Naive thymus-derived CD8-positive, alpha-beta T cell (primary cell): ENCODE measurements around the gene PMS1. TPM values are rescaled to one million over a fixed set of nuclear protein-coding genes. Genes with fewer than 3 reads are reported as not detected.
"Not testable (repeated sequence)": the region's sequence is repeated elsewhere in the genome, so short reads cannot be mapped to it uniquely, and the experiment has no call there.

Source experiments
- ATAC-seq, 2 donors: fragments of 150-1000 bp; cut with Tn5 transposase in 1 of 2; sonication (Bioruptor Pico), chemical (Tn5 transposase) in 1 of 2; 1 replicate in 1 of 2; 2 replicates in 1 of 2; pipeline ENCODE4 v1.10.0; 2021; ENCODE audit warnings: mild to moderate bottlenecking in 2 of 2, moderate library complexity in 2 of 2
- POLR2A ChIA-PET: fragments of 350-600 bp; sonication (Branson Sonifier 250); formaldehyde crosslinking; loops from one replicate; lab custom pipeline; 2021; ENCODE audit warnings: antibody characterized with exemption; lab: Charles Lee
- DNase-seq, 10 donors: peaks; one replicate each; pipeline versions ENCODE4 v3.0.0 to v3.0.0-alpha.2; 2020 to 2022
- H3K27ac Mint-ChIP-seq, 10 donors: one replicate each; pipeline ENCODE4 v1.8.0; 2020 to 2022; ENCODE audit warnings: mild to moderate bottlenecking in 10 of 10, mixed read lengths in 10 of 10, moderate library complexity in 4 of 10, inconsistent platforms in 1 of 10
- H3K27me3 Mint-ChIP-seq, 5 donors: one replicate each; pipeline ENCODE4 v1.8.0; 2021 to 2022; ENCODE audit warnings: mixed read lengths in 5 of 5
- H3K36me3 Mint-ChIP-seq, 3 donors: one replicate each; pipeline ENCODE4 v1.8.0; 2020 to 2022; ENCODE audit warnings: mixed read lengths in 3 of 3, mild to moderate bottlenecking in 2 of 3, inconsistent platforms in 1 of 3
- H3K4me1 Mint-ChIP-seq, 4 donors: one replicate each; pipeline ENCODE4 v1.8.0; 2021 to 2022; ENCODE audit warnings: mixed read lengths in 4 of 4
- H3K4me3 Mint-ChIP-seq, 10 donors: one replicate each; pipeline ENCODE4 v1.8.0; 2020 to 2022; ENCODE audit warnings: mild to moderate bottlenecking in 10 of 10, mixed read lengths in 10 of 10, moderate library complexity in 6 of 10, inconsistent platforms in 1 of 10
- H3K9me3 Mint-ChIP-seq, 9 donors: one replicate each; pipeline ENCODE4 v1.8.0; 2020 to 2022; ENCODE audit warnings: mixed read lengths in 9 of 9, mild to moderate bottlenecking in 3 of 9, inconsistent platforms in 1 of 9, moderate library complexity in 1 of 9
- polyA plus RNA-seq, 3 donors: library from polyadenylated mRNA; unstranded; fragments of 300-500 nt; fragmentation: Illumina TruSeq; gene quantifications; one replicate each; pipeline ENCODE4 v1.2.3, GENCODE V29; 2021
- total RNA-seq, 8 experiments: library from RNA in 2 of 8; stranded (reverse) in 2 of 8; gene quantifications; one replicate each; pipeline ENCODE4 v1.2.3 and lab custom pipeline; 2021 to 2026

PMS1 gene
- total and polyA plus RNA-seq, 5 experiments from 2014 or later, result 14.9 to 30.3 (median 15.8) TPM

DNA sequence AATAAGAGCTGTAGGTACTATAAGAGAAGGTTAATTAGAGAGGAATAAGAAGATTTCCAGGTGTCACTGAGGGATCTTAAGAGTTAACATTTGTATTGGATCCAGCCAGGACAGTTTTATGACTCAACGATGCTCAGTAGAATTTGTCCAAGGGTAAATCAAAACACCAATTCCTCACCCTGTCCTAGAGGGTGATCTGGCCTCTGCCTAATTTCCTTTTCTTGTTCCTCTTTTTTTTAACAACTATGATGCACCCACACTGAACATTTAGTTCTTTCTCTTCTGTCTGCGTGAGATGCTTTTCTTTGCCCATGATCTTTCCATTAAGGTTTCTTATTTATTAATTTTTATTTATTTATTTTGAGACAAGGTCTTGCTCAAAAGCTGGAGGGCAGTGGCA is 92.0 kb downstream of the PMS1 start:
- peaks cover 0 to 10% (median 0%) of the 10 kb centered on the region in 9 donors for H3K9me3 Mint-ChIP-seq
- H3K27ac Mint-ChIP-seq, result peak overlapping the region in 2 of 10 donors; percentile 1 to 59
- H3K4me1 Mint-ChIP-seq, result peaks cover 6 to 17% (median 8%) of the 10 kb centered on the region in 4 donors
- H3K4me3 Mint-ChIP-seq, result no peak overlapping the region
- H3K36me3 Mint-ChIP-seq, result peaks cover 21 to 42% (median 41%) of the 10 kb centered on the region in 3 donors
- POLR2A ChIA-PET, result no interaction called here
- DNase-seq, result no peak
- no peak for ATAC-seq
- no peaks in the 10 kb centered on the region for H3K27me3 Mint-ChIP-seq

DNA sequence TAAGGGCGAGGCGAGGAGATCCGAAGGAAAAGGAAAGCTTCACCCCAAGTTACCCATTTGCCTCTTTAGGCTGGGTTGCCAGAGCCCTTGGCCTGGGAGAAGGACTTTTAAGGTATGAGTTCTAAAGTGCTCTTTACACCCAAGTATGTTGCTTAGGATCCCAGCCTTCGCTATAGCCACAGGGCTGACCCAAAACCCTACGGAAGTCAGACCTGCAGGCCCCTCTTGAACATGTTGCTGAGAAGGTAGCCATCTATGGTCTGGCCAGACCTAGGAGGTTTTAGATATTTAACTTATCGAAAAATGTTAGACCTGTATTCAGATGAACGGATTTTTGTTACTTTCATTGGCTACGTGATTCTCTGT is 95.4 kb downstream of the PMS1 start:
- ATAC-seq (no peak), DNase-seq (no peak)
- POLR2A ChIA-PET, result no interaction called here
- Mint-ChIP-seq H3K4me3 (no peak overlapping the region), H3K9me3 (peaks cover 0 to 10% (median 0%) of the 10 kb centered on the region in 9 donors), H3K4me1 (peaks cover 2 to 12% (median 5%) of the 10 kb centered on the region in 4 donors), H3K36me3 (peaks cover 21 to 30% (median 27%) of the 10 kb centered on the region in 3 donors), H3K27ac (peak overlapping the region in 1 of 10 donors; percentile 16), H3K27me3 (peaks cover 0 to 1% (median 0%) of the 10 kb centered on the region in 5 donors)

DNA sequence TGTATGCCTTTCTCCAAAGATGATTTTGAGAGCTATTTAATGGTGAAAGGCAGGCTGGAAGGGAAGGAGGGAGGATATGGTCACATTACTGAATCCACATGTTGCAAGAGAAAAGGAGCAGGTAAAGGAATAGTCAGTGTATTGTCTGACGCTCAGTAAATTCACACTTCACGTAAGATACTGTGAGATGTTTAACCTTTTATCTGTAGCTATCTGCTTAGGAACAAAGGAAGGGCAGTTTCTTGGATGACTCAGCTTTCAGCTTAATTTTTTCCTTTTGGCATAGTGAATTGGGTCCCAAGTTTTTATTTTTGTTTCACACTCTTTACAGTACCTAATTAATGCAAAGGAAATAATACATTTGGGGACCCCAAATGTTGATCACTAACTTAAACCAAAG is 96.2 kb downstream of the PMS1 start:
- Mint-ChIP-seq H3K36me3 (peaks cover 18 to 22% (median 20%) of the 10 kb centered on the region in 3 donors), H3K4me3 (no peak overlapping the region)
- no peak for ATAC-seq

DNA sequence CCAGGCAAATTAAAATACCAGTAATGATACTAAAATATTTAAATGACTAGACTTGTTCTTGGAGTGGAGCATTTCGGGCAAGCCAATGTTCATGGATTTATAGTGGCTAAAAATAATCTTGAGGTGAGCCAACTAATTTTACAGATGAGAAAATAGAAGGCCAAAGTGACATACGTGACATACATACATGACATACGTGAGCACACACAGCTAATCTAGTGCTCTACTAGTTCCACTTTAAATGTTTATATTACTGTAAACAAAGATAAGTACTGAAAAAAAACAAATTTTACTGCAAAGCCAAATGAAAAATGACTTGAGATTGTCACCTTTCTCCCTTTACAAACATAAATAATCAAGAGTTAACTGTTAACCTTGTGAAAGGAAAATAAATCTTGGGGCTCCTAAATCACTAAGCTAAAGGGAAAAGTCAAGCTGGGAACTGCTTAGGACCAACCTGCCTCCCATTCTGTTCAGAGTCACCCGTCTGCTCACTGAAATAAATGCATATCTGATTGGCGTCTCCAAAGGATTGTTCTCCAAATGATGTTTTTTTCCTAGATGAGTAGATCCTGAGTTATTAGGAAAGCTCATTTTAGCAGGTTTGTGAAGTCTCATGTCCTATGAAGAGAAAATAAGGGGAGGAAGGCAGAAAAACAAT is 96.7 kb downstream of the PMS1 start:
- POLR2A ChIA-PET, result no interaction called here

More for the DNA sequence above, 96.2 kb downstream of the PMS1 start:
- no peak for DNase-seq
- Mint-ChIP-seq H3K4me1 (peaks cover 0 to 5% (median 0%) of the 10 kb centered on the region in 4 donors), H3K27me3 (peaks cover 0 to 1% (median 0%) of the 10 kb centered on the region in 5 donors), H3K9me3 (peaks cover 0 to 8% (median 0%) of the 10 kb centered on the region in 9 donors), H3K27ac (no peak overlapping the region)
- POLR2A ChIA-PET, result no interaction called here

DNA sequence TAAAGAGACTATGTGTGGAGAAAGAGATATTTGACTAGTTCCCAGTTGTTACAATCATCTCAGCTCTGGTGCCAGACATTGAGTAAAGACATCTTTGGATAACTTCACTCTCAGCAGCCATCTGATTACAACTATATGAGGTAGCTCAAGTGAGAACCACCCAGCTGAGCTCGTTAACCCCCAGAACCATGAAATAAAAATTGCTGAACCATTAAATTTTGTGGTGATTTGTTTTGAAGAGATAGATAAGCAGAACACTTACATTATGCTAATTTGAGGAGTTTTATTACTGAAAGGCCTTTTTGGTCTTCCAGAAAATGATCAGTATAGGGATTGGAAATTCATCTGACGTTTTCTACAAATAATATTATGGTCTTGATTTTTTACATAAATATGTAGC is 101.1 kb downstream of the PMS1 start:
- Mint-ChIP-seq H3K4me1 (no peaks in the 10 kb centered on the region), H3K4me3 (no peak overlapping the region), H3K9me3 (peaks cover 0 to 15% (median 7%) of the 10 kb centered on the region in 9 donors), H3K27ac (no peak overlapping the region), H3K36me3 (peaks cover 0 to 6% (median 0%) of the 10 kb centered on the region in 3 donors), H3K27me3 (peaks cover 3 to 31% (median 11%) of the 10 kb centered on the region in 5 donors)
- POLR2A ChIA-PET, result no interaction called here
- ATAC-seq (no peak), DNase-seq (no peak)

More for the DNA sequence above, 96.7 kb downstream of the PMS1 start:
- Mint-ChIP-seq H3K36me3 (peaks cover 15 to 21% (median 18%) of the 10 kb centered on the region in 3 donors), H3K4me1 (peaks cover 0 to 4% (median 0%) of the 10 kb centered on the region in 4 donors), H3K27ac (no peak overlapping the region), H3K9me3 (peaks cover 0 to 8% (median 0%) of the 10 kb centered on the region in 9 donors), H3K27me3 (peaks cover 0 to 1% (median 0%) of the 10 kb centered on the region in 5 donors), H3K4me3 (no peak overlapping the region)
- no peak for ATAC-seq
- DNase-seq, result no peak

DNA sequence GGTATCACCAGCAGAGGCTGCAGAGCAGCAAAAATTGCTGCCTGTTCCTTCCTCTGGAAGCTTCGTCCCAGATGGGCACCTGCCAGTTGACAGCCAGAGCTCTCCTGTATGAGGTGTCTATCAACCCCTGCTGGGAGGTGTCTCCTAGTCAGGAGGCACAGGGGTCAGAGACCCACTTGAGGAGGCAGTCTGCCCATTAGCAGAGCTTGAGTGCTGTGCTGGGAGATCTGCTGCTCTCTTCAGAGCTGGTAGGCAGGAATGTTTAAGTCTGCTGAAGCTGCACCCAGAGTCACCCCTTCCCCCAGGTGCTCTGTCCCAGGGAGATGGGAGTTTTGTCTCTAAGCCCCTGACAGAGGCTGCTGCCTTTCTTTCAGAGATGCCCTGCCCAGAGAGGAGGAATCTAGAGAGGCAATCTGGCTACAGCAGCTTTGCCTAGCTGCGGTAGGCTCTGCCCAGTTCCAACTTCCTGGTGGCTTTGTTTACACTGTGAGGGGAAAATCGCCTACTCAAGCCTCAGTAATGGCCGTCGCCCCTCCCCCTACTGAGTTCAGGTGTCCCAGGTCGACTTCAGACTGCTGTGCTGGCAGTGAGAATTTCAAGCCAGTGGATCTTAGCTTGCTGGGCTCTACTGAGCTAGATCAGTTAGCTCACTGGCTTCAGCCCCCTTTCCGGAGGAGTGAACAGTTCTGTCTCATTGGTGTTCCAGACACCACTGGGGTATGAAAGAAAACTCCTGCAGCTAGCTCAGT is 108.5 kb downstream of the PMS1 start:
- POLR2A ChIA-PET, H3K27ac Mint-ChIP-seq, H3K4me1 Mint-ChIP-seq, H3K36me3 Mint-ChIP-seq, DNase-seq, ATAC-seq, H3K4me3 Mint-ChIP-seq: not testable (repeated sequence)
- peaks cover 10 to 34% (median 17%) of the 10 kb centered on the region in 5 donors for H3K27me3 Mint-ChIP-seq
- peaks cover 0 to 15% (median 10%) of the 10 kb centered on the region in 9 donors for H3K9me3 Mint-ChIP-seq

DNA sequence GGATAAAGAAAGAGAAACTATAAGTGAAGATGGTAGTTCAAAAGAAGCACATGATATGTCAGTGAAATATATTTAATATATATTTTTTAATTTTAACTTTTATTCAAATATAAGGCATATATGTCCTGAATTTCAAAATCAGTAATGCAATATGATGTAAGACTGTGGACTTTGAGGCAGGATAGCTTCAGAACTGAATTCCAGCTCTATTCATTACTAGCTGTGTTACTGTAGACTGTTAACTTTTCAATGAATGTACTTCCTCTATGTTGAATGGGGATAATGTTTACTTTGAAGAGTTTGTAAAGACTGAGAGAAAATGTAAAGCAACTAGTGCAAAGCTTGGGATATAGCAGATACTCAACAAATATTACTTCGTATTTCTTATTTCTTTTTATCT is 112.6 kb downstream of the PMS1 start:
- Mint-ChIP-seq H3K4me1 (no peaks in the 10 kb centered on the region), H3K27ac (no peak overlapping the region), H3K36me3 (no peaks in the 10 kb centered on the region), H3K9me3 (peaks cover 0 to 1% (median 0%) of the 10 kb centered on the region in 9 donors), H3K4me3 (no peak overlapping the region), H3K27me3 (peaks cover 4 to 8% (median 6%) of the 10 kb centered on the region in 5 donors)
- POLR2A ChIA-PET, result no interaction called here
- ATAC-seq (no peak), DNase-seq (no peak)

DNA sequence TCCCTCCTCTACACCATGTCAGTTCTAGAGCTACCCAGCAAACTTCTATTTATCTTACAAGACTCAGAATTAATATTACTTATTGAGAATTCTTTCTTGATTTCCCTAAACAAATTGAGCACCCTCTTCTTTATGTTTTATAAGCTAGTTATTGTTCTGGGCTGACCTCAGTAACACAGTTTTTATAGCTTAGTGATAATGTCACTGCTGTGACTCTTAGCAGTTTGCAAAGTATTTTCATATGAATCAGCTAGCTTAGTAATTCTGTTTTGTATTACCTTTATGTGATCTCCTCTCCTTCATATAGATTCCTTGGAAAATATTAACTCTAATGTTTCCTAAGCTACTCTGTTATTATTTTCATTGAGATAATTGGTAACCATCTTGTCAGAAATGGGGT is 114.9 kb downstream of the PMS1 start:
- no peak for ATAC-seq
- Mint-ChIP-seq H3K4me1 (no peaks in the 10 kb centered on the region), H3K4me3 (no peak overlapping the region), H3K9me3 (no peaks in the 10 kb centered on the region), H3K27ac (no peak overlapping the region), H3K36me3 (no peaks in the 10 kb centered on the region), H3K27me3 (peaks cover 0 to 5% (median 4%) of the 10 kb centered on the region in 5 donors)
- no peak for DNase-seq
- POLR2A ChIA-PET, result no interaction called here

DNA sequence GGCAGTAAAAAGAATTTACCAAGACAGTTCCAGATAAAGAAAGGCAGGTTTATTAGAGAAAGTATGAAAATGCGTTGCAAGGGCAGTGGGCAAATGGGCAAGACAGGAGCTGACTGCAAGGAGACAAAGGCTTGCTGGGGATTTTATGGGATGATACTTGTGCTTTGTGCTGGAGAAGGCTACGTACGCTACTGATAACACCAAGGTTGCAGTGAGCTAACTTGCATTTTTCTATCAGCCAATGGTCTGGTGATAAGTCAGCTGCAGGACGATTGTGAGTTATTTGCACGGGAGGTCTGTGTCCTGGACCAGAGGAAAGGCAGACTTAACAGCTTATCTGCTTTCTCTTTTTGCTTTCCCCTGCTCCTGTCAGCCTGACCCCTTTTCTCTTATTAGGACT is 116.5 kb downstream of the PMS1 start:
- H3K4me3 Mint-ChIP-seq, result no peak overlapping the region
- no peak for DNase-seq
- no peaks in the 10 kb centered on the region for H3K36me3 Mint-ChIP-seq
- POLR2A ChIA-PET, result no interaction called here
- ATAC-seq, result no peak
- H3K27ac Mint-ChIP-seq, result no peak overlapping the region
- no peaks in the 10 kb centered on the region for H3K4me1 Mint-ChIP-seq
- H3K27me3 Mint-ChIP-seq, result peaks cover 0 to 4% (median 4%) of the 10 kb centered on the region in 5 donors
- H3K9me3 Mint-ChIP-seq, result no peaks in the 10 kb centered on the region

DNA sequence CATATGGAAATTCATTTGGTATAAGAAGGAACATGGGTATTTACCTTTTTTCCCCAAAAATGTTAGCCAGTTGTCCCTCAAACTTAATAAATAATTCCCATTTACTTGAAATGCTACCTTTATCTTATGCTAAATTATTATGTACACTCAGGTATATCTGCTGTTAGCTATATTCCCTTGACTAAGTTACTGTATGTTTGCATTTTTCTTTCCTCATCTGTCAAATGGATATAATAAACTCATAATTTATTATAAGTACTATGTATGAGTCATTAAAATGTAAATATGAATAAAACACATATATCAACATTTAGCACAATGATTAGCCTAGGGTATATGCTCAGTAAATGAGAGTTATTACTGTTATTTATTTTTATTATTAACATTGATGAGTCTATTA is 117.4 kb downstream of the PMS1 start:
- no peaks in the 10 kb centered on the region for H3K36me3 Mint-ChIP-seq
- no peak overlapping the region for H3K4me3 Mint-ChIP-seq
- POLR2A ChIA-PET, result no interaction called here

DNA sequence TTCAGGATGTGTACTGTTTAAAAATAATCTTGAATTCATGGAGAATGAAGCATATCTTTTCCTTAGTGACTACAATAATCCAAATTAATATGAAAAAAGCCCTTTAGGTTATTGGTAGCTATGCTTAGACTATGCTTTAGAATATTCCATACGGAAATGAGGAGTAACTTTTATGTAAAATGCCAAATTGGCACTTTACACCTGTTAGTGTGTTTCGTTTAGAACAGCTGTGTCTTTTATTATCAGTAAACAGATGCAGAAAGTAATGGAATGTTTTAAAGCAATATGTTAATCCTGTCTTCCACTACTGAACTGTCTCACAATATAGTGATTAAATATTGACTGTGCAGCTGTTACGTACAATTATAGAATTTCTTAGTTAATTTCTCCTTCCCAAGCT is 129.6 kb downstream of the PMS1 start:
- Mint-ChIP-seq H3K36me3 (no peaks in the 10 kb centered on the region), H3K27ac (no peak overlapping the region), H3K4me3 (no peak overlapping the region), H3K27me3 (peaks cover 7 to 17% (median 8%) of the 10 kb centered on the region in 5 donors), H3K4me1 (no peaks in the 10 kb centered on the region), H3K9me3 (peaks cover 0 to 12% (median 6%) of the 10 kb centered on the region in 9 donors)
- ATAC-seq (no peak), DNase-seq (no peak)
- POLR2A ChIA-PET, result no interaction called here

More for the DNA sequence above, 117.4 kb downstream of the PMS1 start:
- H3K4me1 Mint-ChIP-seq, result no peaks in the 10 kb centered on the region
- ATAC-seq (no peak), DNase-seq (no peak)
- peaks cover 0 to 4% (median 3%) of the 10 kb centered on the region in 5 donors for H3K27me3 Mint-ChIP-seq
- H3K27ac Mint-ChIP-seq, result no peak overlapping the region
- H3K9me3 Mint-ChIP-seq, result no peaks in the 10 kb centered on the region

DNA sequence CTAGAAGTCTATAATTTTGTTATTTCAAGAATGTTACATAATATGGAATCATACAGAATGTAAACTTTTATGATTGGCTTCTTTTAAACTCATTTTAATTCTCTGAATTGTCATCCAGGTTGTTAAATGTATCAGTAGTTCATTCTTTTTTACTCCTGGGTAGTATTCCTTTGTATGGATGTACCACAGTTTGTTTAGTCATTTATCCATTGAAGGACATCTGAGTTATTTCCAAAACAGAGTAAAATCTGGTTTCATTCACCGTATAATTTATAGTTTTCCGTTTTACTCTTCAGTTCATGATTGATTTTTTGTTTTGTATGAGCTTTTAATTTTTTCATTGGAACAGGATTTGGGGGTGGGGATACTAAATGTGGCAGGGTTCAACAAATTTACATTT is 132.4 kb downstream of the PMS1 start:
- Mint-ChIP-seq H3K4me3 (no peak overlapping the region), H3K9me3 (peaks cover 0 to 12% (median 6%) of the 10 kb centered on the region in 9 donors), H3K27ac (no peak overlapping the region), H3K4me1 (no peaks in the 10 kb centered on the region), H3K36me3 (no peaks in the 10 kb centered on the region), H3K27me3 (peaks cover 7 to 41% (median 22%) of the 10 kb centered on the region in 5 donors)
- ATAC-seq (no peak), DNase-seq (no peak)
- POLR2A ChIA-PET, result no interaction called here
